ENCODE measurements around the gene GATD1.

GRCh38 chr11:826227-826621 is 48.9 kb upstream of the GATD1 start:
- no peak for TF ChIP-seq CTCF (conservative IDR thresholded peaks at IDR 0.05; ENCODE audit: low read depth, low read length)
- no peak for TF ChIP-seq EZH2 (IDR thresholded peaks at IDR 0.05; ENCODE audit: borderline replicate concordance, low read depth, low read length, poor library complexity, severe bottlenecking)
